Stimulated activated CD8-positive, alpha-beta memory T cell treated with anti-CD3 and anti-CD28 coated beads, Interleukin-4, amount 100 ng/mL, for 24 hours (primary cell): ENCODE results near the gene LPIN3.

Source experiments
- DNase-seq: peaks from one replicate; pipeline ENCODE4 v3.0.0-alpha.2; 2020; ENCODE audit warnings: low read depth

The LPIN3 gene

DNA sequence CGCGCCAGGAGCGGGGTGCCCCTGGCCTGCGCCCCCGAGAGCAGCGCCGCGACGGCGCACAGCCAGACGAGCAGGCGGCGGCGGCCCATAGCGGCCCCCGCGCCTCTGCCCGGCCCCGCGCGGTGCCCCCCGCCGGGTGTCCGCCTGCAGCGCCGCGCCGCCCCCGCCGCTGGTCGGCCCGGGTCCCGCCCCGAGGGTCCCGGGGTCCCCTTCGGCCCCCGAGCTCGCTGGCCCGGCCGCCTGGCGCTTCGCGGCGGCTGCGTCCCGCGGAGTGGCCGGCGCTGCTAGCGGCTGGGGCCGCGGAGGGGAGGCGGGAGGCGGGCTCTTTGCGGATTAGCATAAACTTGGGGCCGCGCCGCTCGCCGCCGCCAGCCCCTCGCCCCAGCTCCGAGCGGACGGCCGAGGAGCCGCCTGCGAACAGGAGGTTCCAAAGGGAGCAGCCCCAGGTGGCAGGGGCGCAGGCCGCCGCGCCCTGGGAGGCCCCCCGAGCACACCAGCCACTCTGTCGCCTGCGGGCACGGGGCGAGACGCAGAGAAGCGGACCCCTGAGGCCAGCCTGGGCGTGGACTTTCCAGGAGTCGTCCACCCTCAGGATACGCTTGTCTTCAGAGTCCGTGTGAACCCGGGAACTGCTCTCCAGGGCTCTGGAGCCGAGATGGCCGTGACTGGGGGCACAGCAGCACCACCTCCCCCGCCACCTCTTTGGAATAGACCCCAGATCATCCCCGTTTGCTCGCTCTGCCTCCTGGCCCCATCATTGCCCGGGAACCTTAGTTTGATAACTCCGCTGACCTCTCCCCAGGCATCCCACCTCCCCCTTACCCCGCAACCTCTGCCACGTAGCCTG, 26.1 kb downstream of the LPIN3 start, which contains the start of gene EMILIN3:
Gene EMILIN3, minus strand, starts transcription at position 273 of the 847 bp plus-strand sequence. Its CDS starts 184 bp downstream, at position 89.
- no peak for DNase-seq

DNA sequence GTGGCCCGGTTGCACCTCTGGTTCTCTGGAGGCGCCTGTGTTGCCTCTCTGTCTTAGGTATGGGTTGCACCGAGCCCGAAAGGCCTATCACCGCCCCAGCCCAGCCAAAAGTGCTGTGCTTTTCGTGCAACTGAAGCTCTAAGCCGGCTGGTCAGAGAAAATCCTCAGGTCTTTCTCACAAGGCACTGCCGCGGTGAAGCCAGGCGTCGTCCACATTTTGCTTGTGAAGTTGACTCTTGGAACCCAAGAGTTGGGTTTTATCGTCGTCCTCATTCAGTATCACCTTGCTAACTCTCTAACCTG, 26.7 kb downstream of the LPIN3 start:
- DNase-seq = no peak

DNA sequence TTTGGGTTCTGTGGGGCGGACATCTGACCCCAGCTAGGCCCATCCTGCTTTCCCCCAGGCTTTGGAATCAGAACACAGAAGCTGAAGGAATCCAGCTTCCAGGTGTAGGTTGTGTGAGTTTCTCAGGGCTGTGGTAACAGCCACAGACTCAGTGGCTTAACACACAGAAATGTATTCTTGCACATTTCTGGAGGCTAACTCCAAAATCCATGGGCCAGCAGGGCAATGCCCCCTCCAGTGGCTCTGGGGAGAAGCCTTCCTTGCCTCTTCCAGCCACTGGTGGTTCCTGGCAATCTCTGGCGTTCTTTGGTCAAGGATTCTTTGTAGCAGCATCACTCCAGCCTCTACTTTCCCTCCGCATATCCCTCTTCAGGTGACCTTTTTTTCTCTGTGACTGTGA, 27.3 kb downstream of the LPIN3 start:
- no peak for DNase-seq

DNA sequence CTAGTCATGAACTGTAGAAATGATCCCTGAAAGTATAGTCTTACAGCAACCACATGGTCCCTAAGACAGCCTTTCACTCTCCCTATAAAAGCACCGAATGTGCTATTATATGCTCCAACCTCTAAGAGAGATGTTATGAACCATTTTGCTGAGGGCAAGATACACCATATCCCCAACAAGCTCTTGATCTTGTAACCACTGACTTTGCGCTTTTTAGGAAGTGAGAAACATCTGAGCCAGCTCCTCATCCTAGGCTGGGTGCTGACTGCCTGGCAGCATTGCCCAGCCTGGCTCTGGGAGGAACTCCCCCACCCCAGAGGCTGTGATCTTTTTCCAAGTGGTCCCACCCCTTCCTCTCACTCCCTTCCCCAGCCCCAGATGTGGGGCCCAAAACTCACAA, 29.1 kb downstream of the LPIN3 start:
- no peak for DNase-seq

DNA sequence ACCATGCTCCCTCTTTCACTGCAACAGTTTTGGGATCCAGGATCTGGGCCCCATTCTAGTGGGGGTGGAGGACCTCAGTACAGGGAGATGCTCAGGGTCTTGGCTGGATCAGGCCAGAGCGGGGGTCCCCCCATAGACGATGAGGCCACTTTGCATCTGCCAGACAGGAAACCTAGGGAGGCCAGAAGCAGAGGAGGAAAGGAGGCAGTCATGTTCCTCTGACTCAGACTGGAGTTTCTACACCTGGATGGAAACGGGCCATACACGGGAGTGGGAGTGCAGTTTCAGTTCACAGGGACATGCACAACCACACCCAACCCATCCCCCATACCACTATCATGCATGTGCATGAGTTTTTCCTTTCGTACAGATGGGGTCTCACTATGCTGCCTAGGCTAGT, 29.6 kb downstream of the LPIN3 start:
- no peak for DNase-seq

DNA sequence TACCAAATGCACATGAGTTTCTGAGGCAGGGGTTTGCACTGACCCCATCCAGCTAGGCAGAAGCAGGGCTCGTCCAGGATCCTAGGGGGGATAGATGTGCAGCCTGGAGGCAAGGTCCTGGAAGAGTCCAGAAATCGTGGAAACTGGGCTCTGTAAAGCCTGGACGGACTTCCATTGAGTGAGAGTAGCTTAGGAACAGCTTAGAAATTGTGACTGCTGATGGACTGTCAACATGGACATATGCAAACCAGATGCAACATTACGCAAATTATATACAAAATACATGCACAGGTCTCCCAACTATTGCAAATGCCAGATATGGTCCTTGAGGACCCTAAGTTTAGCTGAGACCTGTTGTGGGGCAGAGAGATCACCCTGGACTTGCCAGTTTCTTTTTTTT, 30.8 kb downstream of the LPIN3 start:
- DNase-seq = no peak

DNA sequence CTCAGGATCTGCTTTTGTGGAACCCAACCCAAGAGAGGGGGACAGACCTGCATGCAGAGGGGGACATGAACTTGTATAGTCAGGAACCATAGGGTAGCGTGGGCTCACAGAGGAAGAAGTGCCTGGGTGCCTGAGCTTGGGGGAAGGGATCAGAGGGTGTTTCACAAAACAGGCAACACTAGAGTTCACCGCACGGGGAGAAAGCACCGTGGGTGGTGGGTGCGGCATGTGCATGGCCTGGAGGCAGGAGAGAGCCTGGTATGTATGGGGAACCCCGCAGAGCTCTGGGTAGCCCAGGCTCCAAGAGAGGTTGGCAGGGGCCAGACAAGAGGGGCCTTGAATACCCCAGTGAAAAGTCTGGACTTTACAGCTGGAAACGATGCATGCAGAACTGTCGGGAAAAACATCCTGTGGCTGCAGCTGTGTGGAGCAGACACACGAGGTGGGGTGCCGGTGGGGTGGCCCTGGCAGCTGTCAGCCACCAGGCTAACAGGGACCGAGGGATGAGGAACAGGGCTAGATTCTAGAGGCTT, 32.7 kb downstream of the LPIN3 start:
- no peak for DNase-seq

DNA sequence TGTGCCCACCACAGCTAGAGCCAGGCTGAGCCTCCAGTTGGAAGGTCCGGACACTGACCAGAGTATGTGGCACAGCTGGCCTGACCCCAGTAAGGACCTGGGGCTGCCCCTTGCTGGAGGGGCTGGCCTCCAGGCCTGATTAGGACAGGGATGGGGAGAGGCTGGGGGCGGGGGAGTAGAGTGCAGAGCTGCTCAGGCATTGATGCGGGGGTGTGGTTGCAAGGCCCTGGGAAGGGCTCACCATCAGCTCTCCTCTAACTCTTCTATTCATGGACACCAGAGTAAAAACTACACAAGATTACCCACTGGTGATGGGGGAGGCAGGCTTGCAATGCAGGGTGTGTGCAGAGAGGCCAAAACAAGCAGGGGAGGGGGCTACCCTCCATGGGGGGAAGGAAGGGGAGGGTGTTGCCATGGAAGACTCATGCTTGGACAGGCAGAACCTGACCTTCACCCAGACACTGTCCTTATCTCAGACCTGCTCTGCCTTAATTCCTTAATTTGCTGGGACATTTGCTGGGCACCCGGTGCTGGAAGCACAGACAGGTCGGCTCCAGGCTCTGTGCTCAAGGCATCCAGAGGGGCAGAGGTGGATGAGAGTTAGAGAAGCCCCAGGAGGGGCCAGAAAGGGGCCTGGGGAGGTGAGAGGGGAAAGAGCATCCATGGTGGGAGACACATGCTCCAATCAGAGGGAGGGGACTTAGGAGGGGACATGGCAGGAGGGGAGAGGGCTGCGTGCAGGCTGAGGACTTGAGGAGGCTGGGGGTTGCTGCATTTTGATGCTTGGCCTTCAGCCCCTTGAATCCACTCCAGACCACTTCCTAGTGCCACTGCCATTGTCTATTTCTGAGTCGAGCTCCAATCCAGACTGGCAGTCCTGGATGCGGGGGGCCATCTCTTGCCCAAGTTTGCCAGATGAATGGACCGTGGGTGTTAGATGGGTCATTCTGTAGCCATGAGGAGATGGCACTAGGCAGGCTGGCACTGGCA, 33.6 kb downstream of the LPIN3 start:
- DNase-seq = no peak

DNA sequence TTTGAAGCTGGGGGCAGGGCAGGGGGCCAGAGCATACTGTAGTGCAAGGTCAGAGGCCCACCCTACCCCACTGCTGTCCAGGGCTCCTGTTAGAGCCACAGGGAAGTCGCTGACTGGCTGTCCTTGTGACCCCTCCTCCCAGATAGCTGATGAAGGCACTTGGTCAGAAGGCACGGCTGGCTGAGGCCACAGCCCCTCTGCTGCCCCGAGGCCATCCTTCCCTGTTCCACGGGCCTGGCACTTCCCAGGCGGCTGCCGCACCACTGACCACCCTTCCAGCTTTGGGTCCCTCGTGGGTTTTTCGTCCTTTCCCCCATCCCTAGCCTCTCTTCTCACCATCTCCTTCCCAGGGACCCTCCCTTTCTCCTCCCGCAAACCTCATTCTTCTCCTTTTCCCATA, 35.2 kb downstream of the LPIN3 start:
- no peak for DNase-seq

DNA sequence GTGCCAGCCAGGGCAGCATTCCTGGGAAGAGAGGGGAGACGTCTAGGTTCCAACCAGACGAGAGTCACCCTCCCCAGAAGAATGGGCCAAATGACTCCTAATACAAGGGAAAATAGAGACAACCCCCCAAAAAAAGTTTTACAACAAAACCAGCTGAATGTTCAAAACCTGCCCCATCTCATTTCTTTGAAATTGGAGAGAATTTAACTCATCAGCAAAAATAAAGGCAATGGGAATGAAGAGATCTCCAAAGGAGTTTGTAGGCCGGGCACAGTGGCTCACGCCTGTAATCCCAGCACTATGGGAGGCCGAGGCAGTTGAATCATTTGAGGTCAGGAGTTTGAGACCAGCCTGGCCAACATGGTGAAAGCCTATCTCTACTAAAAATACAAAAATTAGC, 35.7 kb downstream of the LPIN3 start:
- no peak for DNase-seq

DNA sequence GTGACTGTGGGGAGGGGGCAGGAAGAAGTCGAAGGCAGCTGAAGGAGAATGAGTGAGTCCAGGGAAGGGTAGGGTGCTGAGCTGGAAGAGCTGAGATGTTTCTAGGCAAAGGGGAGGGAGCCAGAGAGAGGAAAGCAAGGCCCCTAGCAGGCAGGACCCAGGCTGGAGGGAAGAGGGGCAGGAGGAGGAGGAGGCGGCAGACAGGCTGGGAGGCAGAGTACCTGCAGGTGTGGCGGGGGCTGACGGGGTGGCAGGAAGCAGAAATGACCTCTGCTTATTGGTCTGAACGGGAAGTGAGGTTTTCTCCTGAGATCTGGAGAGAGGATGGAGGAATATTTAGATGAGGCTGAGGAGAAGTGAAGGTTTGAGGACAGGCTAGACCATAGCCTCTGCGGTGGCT, 36.7 kb downstream of the LPIN3 start:
- no peak for DNase-seq

DNA sequence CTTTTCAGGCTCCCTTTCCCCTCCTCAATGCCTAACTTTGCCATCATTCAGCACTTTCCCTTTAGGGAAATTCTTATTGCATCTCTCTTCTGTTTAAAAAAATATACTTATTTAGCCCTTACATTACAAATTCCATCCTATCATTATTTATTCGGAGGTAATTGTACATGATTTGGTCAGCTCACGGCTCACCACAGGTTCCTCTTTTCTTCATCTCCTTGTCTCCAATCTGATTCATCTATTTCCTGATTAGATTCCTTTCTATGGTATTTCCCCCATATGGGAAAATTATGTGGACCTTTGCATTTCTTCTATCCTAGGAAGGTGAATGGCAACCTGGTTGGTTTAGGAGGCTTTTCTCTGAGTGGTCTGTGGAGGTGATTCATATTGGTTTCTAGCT, 38.9 kb downstream of the LPIN3 start:
- DNase-seq = no peak

DNA sequence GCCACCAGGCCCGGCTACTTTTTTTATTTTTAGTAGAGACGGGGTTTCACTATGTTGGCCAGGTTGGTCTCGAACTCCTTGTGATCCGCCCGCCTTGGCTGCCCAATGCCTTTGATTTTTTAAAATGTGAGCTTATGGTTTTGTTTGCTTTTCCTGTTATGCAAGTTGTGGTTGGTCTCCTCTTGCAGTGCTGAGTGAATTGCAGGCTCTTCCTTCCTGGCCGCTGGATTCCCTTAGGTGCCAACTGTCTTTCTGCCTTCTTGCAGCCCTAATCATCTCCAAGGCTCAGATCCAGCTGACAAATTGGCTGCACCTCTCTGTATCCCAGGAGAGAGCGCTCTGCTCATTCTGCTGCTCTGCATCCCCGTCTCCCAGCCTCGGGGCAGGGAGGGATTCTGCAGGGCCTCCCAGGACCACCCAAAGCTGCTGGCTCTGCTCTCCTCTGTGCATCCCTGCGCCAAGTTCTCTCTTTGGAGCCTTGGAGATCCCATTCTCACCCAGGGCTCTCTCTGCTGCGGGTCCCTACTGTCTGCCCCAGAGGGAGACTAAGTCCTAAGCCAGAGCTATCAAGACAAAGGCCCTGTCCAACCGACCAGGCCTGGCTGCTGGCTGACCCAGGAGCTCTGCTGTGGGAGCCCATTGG, 40.1 kb downstream of the LPIN3 start:
- no peak for DNase-seq

DNA sequence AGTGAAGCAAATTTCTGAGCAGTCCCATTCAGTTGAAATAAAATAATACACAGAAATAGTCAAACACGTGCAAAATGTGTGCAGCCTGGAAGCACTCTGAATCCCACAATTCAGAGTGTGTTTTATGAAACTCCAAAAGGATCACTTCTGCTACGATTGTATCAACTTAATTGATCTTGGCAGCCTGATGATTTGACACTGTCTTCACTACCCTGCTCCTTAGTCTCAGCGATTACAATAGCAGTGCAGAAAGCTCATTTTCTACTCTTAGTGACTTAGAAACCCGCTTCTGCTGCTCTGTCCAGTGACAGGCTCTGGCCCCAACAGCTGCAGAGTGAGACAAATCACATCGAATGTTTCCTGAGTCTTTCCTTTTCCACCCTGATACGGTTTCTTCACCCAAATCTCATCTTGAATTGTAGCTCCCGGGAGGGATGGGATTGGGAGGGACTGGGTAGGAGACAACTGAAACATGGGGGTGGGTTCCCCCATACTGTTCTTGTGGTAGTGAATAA, 42.2 kb downstream of the LPIN3 start:
- no peak for DNase-seq

DNA sequence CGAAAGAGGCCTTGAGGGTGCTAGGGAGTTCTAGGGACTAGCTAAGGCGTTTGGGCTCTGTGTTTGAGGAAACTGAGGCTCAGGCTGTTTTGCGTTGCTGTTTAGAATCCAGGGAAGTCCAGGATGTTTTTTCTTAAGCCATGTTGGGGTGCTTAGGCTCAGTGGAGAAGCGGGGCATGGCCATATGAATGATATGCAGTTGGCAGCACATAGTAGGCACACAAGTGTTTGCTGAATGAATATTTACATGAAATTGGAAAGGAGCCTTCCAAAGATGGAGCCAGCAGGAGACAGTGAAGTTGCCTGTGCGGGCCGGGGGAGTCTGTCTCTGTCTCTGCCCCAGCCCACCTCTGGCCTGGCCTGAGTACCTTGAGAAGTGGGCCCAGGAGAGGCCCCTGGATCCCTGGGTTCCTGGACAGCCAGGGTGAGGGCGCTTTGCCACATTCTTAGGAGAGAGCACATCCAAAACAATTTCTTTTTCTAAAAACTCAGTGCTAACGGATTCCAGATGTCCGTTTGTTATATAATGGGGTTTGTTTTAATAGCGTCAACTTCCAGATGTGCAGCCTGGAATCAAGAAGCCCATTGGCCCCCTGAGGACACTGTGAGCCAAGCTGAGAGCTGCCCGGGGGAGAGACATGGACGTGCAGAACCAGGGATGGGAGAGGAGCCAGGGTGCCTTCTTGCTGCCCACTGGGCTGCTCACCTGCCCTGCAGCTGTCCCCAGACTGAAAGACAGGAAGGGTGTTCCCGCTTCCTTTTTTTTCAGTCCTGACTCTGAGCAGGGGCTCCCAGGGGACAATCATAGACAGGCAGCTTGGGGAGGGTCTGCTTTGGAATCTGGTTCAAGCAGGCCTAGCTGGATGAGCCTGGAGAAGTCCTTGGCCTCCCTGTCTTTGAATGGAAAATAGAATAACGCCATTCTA, 46.1 kb downstream of the LPIN3 start:
- DNase-seq = no peak

DNA sequence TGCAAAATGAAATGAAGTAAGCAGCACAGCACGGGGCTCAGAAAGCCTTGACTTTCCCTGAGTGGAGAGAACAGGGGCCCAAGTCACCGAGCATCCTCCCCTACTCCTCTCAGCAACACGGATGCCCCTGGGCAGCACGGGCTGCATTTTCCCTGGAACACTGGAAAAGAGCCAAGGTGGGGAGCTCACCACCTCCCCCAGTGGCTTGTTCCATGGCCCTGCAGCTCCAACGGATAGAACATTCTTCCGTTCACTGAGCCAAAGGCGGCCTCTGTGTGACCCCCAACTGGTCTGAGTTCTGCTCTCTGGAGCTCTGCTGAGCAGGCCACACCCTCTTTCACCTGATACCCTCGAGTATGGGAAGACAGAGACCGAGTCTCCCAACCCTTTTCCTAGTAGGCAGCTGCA, 46.8 kb downstream of the LPIN3 start:
- DNase-seq = no peak

DNA sequence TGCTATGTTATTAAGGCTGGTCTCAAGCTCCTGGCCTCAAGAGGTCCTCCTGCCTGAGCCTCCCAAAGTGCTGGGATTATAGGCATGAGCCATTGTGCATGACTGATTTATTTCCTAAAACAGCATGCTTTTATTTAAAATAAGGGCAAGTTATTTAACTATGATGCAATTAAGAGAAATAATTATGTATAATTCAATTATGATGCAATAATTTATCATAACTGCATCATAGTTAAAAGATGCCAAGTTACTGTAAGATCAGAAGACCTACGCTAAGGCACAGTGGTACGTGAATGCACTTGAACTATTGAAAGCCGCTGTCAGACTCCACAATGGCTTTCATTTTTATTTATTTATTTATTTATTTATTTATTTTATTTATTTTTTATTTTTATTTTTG, 50.3 kb downstream of the LPIN3 start:
- DNase-seq = no peak

DNA sequence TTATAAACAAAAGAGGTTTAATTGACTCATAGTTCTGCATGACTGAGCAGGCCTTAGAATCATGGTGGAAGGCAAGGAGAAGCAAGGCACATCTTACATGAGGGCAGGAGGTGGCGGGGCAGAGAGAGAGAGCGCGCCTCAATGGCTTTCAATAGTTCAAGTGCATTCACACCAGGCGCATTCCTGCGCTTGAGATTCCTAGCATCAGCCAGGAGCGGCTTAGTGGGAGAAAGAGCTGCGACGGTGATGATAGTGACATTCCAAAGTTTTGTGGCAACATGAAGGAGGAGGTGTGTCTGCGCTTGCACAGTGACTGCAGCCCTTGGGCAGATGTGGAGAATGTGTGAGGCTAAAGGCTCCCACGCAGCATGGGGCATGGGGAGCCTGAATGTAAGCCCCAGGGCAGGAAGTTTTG, 51.0 kb downstream of the LPIN3 start:
- no peak for DNase-seq

DNA sequence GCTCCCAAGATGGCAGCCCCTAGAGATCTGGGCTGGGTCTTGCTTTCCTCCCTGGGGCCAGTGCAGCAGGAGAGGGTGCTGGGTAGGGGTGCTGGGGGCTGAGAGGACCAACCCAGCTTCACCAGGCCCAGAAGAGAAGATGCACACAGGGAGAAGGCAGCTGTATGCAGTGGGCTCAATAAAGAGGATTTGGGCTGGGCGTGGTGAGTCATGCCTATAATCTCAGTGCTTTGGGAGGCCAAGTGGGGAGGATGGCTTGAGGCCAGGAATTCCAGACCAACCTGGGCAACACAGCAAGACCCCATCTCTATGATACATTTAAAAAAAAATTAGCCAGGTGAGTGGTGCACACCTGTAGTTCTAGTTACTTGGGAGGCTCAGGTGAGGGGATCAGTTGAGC, 51.7 kb downstream of the LPIN3 start:
- DNase-seq = no peak

DNA sequence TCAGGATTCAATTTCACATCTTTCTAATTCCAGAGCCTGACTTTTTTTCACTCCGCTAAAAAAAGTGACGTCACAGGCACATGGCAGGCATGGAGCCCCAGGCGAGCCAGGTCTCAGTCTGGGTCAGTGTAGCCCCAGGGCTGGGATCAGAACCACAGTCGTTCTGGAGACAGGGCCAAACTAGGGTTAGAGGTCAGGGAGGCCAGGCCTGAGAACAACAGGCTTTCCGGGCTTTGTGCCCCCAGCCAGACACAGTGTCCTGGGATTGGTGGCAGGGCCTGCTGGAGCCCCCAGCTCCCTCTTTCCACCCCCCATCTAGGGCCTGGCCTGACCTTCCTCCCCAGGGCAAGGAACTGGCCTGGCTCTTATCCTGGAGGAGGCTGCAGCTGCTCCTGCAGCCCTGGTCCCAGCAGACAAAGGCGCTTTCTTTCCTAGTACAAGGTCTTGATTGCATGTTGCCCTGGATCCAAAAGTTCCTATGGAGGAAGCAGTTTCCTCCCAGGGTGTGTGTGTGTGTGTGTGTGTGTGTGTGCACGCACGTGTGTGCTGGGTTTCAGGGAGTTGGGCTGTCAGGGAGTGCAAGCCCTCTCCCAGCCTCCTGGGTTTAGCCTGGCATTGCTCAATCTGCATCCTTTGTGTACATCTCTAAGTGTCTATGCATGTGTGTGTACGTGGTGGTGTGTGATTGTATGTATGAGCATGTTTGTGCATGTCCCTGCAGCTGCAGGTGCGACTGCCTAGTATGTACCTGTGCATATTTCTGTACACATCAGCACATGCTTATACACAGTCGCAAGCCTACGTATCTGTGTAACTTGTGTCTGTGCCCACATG, 52.5 kb downstream of the LPIN3 start:
- DNase-seq = no peak
